WTC11 (cell line): ENCODE data around the gene CCDC178. TPM values are rescaled to one million over a fixed set of nuclear protein-coding genes. Genes with fewer than 3 reads are reported as not detected.

ENCODE experiments used
- ATAC-seq: fragments of 200-7000 bp; cut with Tn5 transposase; 2 replicates; pipeline ENCODE4 v1.10.0; 2021; ENCODE audit warnings: mild to moderate bottlenecking, moderate library complexity
- CTCF ChIA-PET: fragments of 300-600 bp; sonication (Branson Sonifier 250); formaldehyde crosslinking; loops from one replicate; lab custom pipeline; 2021; ENCODE audit warnings: antibody characterized with exemption; lab: Charles Lee
- POLR2A ChIA-PET: fragments of 350-600 bp; sonication (Branson Sonifier 250); formaldehyde crosslinking; loops from one replicate; lab custom pipeline; 2021; ENCODE audit warnings: antibody characterized with exemption; lab: Charles Lee
- DNase-seq: peaks from one replicate; pipeline ENCODE4 v3.0.0; 2021; ENCODE audit warnings: low spot score
- H3K27ac Mint-ChIP-seq: 2 replicates; pipeline ENCODE4 v1.8.0; 2021; ENCODE audit warnings: mixed read lengths
- H3K27me3 Mint-ChIP-seq: 2 replicates; pipeline ENCODE4 v1.8.0; 2021; ENCODE audit warnings: low read depth, mild to moderate bottlenecking, moderate library complexity, mixed read lengths
- H3K36me3 Mint-ChIP-seq: 2 replicates; pipeline ENCODE4 v1.8.0; 2021; ENCODE audit warnings: mixed read lengths
- H3K4me1 Mint-ChIP-seq: 2 replicates; pipeline ENCODE4 v1.8.0; 2022; ENCODE audit warnings: mixed read lengths
- H3K4me3 Mint-ChIP-seq: 2 replicates; pipeline ENCODE4 v1.8.0; 2021; ENCODE audit warnings: mild to moderate bottlenecking, moderate library complexity, mixed read lengths
- H3K9me3 Mint-ChIP-seq: 2 replicates; pipeline ENCODE4 v1.8.0; 2021; ENCODE audit warnings: mixed read lengths
- CREB1 ChIP-seq: sonication (generic); formaldehyde crosslinking; IDR thresholded peaks from 2 replicates; pipeline ENCODE4 v1.8.0; 2023; ENCODE audit warnings: mild to moderate bottlenecking, missing genetic modification reagents
- ELF4 ChIP-seq: sonication (generic); formaldehyde crosslinking; IDR thresholded peaks from 2 replicates; pipeline ENCODE4 v1.8.1; 2022; ENCODE audit warnings: low read depth, mild to moderate bottlenecking, moderate library complexity, missing genetic modification reagents
- ESRRA ChIP-seq: sonication (generic); formaldehyde crosslinking; IDR thresholded peaks from 2 replicates; pipeline ENCODE4 v1.8.1; 2022; ENCODE audit warnings: mild to moderate bottlenecking, missing genetic modification reagents, borderline replicate concordance
- ETV6 ChIP-seq: sonication (generic); formaldehyde crosslinking; IDR thresholded peaks from 2 replicates; pipeline ENCODE4 v1.8.1; 2022; ENCODE audit warnings: mild to moderate bottlenecking, missing genetic modification reagents
- NR2C2 ChIP-seq: sonication (generic); formaldehyde crosslinking; IDR thresholded peaks from 2 replicates; pipeline ENCODE4 v1.8.0; 2022; ENCODE audit warnings: mild to moderate bottlenecking, missing genetic modification reagents
- NR3C1 ChIP-seq: sonication (generic); formaldehyde crosslinking; conservative IDR thresholded peaks from 2 replicates; pipeline ENCODE4 v1.8.1; 2023; ENCODE audit warnings: low read depth, mild to moderate bottlenecking, missing genetic modification reagents
- RELA ChIP-seq: sonication (generic); formaldehyde crosslinking; IDR thresholded peaks from 2 replicates; pipeline ENCODE4 v1.8.1; 2022; ENCODE audit warnings: missing genetic modification reagents, mild to moderate bottlenecking, borderline replicate concordance
- RORB ChIP-seq: fragments of 250-450 bp; sonication (Bioruptor Pico); IDR thresholded peaks from 2 replicates; pipeline ENCODE4 v1.9.0; 2021; ENCODE audit warnings: mild to moderate bottlenecking
- ZNF219 ChIP-seq: sonication (generic); formaldehyde crosslinking; IDR thresholded peaks from 2 replicates; pipeline ENCODE4 v1.8.0; 2023; ENCODE audit warnings: missing genetic modification reagents, mild to moderate bottlenecking, borderline replicate concordance
- ZNF317 ChIP-seq: sonication (generic); formaldehyde crosslinking; IDR thresholded peaks from 2 replicates; pipeline ENCODE4 v1.8.1; 2023; ENCODE audit warnings: low read depth, mild to moderate bottlenecking, moderate library complexity, missing genetic modification reagents, borderline replicate concordance
- total RNA-seq: library from RNA; stranded (reverse); gene quantifications from 3 replicates; pipeline ENCODE4 v1.2.3, GENCODE V29; 2021
- TF ChIP-seq, protein P1 (sequence below): sonication (generic); formaldehyde crosslinking; IDR thresholded peaks from 2 replicates; pipeline ENCODE4 v1.8.1; 2022; ENCODE audit warnings: mild to moderate bottlenecking, missing genetic modification reagents, moderate library complexity, borderline replicate concordance
- TF ChIP-seq, protein P2 (sequence below): sonication (generic); formaldehyde crosslinking; IDR thresholded peaks from 2 replicates; pipeline ENCODE4 v1.8.0; 2023; ENCODE audit warnings: mild to moderate bottlenecking, missing genetic modification reagents
- TF ChIP-seq, protein P3 (sequence below): sonication (generic); formaldehyde crosslinking; IDR thresholded peaks from 2 replicates; pipeline ENCODE4 v1.8.0; 2023; ENCODE audit warnings: missing genetic modification reagents, mild to moderate bottlenecking, borderline replicate concordance
- TF ChIP-seq, protein P4 (sequence below): sonication (generic); formaldehyde crosslinking; IDR thresholded peaks from 2 replicates; pipeline ENCODE4 v1.8.0; 2022; ENCODE audit warnings: mild to moderate bottlenecking, missing genetic modification reagents
- TF ChIP-seq, protein P5 (sequence below): sonication (generic); formaldehyde crosslinking; conservative IDR thresholded peaks from 2 replicates; pipeline ENCODE4 v1.8.1; 2022; ENCODE audit warnings: mild to moderate bottlenecking, missing genetic modification reagents
- TF ChIP-seq, protein P6 (sequence below): fragments of 250-450 bp; sonication (Bioruptor Pico); IDR thresholded peaks from 2 replicates; pipeline ENCODE4 v1.8.0; 2021; ENCODE audit warnings: mild to moderate bottlenecking
- TF ChIP-seq, protein P7 (sequence below): sonication (generic); formaldehyde crosslinking; IDR thresholded peaks from 2 replicates; pipeline ENCODE4 v1.8.1; 2023; ENCODE audit warnings: mild to moderate bottlenecking, missing genetic modification reagents
- TF ChIP-seq, protein P8 (sequence below): sonication (generic); formaldehyde crosslinking; conservative IDR thresholded peaks from 2 replicates; pipeline ENCODE4 v1.8.1; 2023; ENCODE audit warnings: mild to moderate bottlenecking, low read depth, missing genetic modification reagents, moderate library complexity

CCDC178 gene
- total RNA-seq, 1 experiment from 2014 or later = 0.20 TPM

DNA sequence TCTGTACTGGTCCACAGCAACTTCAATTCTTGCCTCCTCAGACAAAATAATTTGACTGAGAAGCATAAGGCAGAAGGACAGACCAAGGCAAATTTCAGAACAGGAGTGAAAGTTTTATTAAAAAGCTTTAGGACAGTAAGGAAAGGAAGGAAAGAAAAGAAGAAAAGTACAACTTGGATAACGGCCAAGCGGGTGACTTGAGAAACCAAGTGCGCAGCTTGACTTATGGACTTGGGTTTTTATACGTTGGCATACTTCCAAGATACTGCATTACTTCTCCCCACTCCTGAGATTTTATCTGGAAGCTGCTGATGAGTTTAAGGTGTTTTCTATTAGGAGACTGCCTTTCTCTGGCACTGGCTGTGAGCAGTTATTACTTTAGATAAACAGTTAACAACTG lies 64.7 kb downstream of the CCDC178 start (continued):
- TF ChIP-seq CREB1 (CRISPR knock-in tag) (no peak), ZNF219 (no peak), ETV6 (CRISPR knock-in tag) (no peak)
- TF ChIP-seq, protein P1, sequence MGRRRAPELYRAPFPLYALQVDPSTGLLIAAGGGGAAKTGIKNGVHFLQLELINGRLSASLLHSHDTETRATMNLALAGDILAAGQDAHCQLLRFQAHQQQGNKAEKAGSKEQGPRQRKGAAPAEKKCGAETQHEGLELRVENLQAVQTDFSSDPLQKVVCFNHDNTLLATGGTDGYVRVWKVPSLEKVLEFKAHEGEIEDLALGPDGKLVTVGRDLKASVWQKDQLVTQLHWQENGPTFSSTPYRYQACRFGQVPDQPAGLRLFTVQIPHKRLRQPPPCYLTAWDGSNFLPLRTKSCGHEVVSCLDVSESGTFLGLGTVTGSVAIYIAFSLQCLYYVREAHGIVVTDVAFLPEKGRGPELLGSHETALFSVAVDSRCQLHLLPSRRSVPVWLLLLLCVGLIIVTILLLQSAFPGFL (CRISPR knock-in tag) = no peak
- TF ChIP-seq, protein P2, sequence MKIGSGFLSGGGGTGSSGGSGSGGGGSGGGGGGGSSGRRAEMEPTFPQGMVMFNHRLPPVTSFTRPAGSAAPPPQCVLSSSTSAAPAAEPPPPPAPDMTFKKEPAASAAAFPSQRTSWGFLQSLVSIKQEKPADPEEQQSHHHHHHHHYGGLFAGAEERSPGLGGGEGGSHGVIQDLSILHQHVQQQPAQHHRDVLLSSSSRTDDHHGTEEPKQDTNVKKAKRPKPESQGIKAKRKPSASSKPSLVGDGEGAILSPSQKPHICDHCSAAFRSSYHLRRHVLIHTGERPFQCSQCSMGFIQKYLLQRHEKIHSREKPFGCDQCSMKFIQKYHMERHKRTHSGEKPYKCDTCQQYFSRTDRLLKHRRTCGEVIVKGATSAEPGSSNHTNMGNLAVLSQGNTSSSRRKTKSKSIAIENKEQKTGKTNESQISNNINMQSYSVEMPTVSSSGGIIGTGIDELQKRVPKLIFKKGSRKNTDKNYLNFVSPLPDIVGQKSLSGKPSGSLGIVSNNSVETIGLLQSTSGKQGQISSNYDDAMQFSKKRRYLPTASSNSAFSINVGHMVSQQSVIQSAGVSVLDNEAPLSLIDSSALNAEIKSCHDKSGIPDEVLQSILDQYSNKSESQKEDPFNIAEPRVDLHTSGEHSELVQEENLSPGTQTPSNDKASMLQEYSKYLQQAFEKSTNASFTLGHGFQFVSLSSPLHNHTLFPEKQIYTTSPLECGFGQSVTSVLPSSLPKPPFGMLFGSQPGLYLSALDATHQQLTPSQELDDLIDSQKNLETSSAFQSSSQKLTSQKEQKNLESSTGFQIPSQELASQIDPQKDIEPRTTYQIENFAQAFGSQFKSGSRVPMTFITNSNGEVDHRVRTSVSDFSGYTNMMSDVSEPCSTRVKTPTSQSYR = no peak
- TF ChIP-seq, protein P3, sequence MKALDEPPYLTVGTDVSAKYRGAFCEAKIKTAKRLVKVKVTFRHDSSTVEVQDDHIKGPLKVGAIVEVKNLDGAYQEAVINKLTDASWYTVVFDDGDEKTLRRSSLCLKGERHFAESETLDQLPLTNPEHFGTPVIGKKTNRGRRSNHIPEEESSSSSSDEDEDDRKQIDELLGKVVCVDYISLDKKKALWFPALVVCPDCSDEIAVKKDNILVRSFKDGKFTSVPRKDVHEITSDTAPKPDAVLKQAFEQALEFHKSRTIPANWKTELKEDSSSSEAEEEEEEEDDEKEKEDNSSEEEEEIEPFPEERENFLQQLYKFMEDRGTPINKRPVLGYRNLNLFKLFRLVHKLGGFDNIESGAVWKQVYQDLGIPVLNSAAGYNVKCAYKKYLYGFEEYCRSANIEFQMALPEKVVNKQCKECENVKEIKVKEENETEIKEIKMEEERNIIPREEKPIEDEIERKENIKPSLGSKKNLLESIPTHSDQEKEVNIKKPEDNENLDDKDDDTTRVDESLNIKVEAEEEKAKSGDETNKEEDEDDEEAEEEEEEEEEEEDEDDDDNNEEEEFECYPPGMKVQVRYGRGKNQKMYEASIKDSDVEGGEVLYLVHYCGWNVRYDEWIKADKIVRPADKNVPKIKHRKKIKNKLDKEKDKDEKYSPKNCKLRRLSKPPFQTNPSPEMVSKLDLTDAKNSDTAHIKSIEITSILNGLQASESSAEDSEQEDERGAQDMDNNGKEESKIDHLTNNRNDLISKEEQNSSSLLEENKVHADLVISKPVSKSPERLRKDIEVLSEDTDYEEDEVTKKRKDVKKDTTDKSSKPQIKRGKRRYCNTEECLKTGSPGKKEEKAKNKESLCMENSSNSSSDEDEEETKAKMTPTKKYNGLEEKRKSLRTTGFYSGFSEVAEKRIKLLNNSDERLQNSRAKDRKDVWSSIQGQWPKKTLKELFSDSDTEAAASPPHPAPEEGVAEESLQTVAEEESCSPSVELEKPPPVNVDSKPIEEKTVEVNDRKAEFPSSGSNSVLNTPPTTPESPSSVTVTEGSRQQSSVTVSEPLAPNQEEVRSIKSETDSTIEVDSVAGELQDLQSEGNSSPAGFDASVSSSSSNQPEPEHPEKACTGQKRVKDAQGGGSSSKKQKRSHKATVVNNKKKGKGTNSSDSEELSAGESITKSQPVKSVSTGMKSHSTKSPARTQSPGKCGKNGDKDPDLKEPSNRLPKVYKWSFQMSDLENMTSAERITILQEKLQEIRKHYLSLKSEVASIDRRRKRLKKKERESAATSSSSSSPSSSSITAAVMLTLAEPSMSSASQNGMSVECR = no peak

DNA sequence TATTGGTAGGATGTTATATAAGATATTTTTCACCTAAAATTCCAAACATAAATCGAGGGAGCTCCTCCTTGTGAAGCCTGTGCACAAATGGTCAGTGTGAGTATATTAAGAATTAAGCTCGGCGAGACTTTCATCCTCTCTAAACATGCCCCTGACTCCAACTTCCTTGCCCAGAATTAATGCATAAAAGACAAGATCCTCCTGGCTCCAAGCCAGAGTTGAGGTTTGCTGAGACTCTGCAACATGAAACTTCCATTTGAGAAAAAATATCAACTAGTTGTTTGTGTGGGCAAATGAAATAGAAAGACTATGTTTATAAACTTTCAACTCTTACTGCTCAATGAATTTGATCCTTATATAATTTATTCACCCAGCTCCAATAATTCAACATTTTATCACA lies 68.1 kb downstream of the CCDC178 start:
- no peak overlapping the region for H3K27ac Mint-ChIP-seq
- peaks cover 10% of the 10 kb centered on the region for H3K4me1 Mint-ChIP-seq
- no peak for ATAC-seq
- no peaks in the 10 kb centered on the region for H3K9me3 Mint-ChIP-seq
- H3K36me3 Mint-ChIP-seq = no peaks in the 10 kb centered on the region
- H3K27me3 Mint-ChIP-seq = no peaks in the 10 kb centered on the region
- DNase-seq = no peak
- ChIA-PET POLR2A (no interaction called here), CTCF (interaction anchor here (0.8 kb wide), 1 partner anchor 140 kb away, joined by 3 read pairs; no protein-coding TSS in a partner anchor)
- H3K4me3 Mint-ChIP-seq = no peak overlapping the region
- TF ChIP-seq ZNF317 = no peak
- TF ChIP-seq, protein P1 (CRISPR knock-in tag) = no peak
- no peak for TF ChIP-seq RELA (CRISPR knock-in tag)
- TF ChIP-seq, protein P4, sequence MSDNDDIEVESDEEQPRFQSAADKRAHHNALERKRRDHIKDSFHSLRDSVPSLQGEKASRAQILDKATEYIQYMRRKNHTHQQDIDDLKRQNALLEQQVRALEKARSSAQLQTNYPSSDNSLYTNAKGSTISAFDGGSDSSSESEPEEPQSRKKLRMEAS (CRISPR knock-in tag) = no peak
- TF ChIP-seq NR3C1 = no peak
- TF ChIP-seq, protein P5, sequence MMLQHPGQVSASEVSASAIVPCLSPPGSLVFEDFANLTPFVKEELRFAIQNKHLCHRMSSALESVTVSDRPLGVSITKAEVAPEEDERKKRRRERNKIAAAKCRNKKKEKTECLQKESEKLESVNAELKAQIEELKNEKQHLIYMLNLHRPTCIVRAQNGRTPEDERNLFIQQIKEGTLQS (CRISPR knock-in tag) = no peak
- TF ChIP-seq, protein P6, sequence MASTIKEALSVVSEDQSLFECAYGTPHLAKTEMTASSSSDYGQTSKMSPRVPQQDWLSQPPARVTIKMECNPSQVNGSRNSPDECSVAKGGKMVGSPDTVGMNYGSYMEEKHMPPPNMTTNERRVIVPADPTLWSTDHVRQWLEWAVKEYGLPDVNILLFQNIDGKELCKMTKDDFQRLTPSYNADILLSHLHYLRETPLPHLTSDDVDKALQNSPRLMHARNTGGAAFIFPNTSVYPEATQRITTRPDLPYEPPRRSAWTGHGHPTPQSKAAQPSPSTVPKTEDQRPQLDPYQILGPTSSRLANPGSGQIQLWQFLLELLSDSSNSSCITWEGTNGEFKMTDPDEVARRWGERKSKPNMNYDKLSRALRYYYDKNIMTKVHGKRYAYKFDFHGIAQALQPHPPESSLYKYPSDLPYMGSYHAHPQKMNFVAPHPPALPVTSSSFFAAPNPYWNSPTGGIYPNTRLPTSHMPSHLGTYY = no peak
- TF ChIP-seq, protein P7, sequence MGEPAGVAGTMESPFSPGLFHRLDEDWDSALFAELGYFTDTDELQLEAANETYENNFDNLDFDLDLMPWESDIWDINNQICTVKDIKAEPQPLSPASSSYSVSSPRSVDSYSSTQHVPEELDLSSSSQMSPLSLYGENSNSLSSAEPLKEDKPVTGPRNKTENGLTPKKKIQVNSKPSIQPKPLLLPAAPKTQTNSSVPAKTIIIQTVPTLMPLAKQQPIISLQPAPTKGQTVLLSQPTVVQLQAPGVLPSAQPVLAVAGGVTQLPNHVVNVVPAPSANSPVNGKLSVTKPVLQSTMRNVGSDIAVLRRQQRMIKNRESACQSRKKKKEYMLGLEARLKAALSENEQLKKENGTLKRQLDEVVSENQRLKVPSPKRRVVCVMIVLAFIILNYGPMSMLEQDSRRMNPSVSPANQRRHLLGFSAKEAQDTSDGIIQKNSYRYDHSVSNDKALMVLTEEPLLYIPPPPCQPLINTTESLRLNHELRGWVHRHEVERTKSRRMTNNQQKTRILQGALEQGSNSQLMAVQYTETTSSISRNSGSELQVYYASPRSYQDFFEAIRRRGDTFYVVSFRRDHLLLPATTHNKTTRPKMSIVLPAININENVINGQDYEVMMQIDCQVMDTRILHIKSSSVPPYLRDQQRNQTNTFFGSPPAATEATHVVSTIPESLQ (CRISPR knock-in tag) = no peak
- no peak for TF ChIP-seq ESRRA (CRISPR knock-in tag)
- TF ChIP-seq ELF4 (CRISPR knock-in tag) = no peak
- TF ChIP-seq RORB (CRISPR knock-in tag) = no peak
- no peak for TF ChIP-seq ZNF219
- TF ChIP-seq, protein P8, sequence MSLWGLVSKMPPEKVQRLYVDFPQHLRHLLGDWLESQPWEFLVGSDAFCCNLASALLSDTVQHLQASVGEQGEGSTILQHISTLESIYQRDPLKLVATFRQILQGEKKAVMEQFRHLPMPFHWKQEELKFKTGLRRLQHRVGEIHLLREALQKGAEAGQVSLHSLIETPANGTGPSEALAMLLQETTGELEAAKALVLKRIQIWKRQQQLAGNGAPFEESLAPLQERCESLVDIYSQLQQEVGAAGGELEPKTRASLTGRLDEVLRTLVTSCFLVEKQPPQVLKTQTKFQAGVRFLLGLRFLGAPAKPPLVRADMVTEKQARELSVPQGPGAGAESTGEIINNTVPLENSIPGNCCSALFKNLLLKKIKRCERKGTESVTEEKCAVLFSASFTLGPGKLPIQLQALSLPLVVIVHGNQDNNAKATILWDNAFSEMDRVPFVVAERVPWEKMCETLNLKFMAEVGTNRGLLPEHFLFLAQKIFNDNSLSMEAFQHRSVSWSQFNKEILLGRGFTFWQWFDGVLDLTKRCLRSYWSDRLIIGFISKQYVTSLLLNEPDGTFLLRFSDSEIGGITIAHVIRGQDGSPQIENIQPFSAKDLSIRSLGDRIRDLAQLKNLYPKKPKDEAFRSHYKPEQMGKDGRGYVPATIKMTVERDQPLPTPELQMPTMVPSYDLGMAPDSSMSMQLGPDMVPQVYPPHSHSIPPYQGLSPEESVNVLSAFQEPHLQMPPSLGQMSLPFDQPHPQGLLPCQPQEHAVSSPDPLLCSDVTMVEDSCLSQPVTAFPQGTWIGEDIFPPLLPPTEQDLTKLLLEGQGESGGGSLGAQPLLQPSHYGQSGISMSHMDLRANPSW (CRISPR knock-in tag) = no peak
- no peak for TF ChIP-seq NR2C2 (CRISPR knock-in tag)
